ENCODE data around the gene CCL7.

CCL7 gene

GRCh38 chr17:34283571-34283970 lies 13.6 kb downstream of the CCL7 start:
- Mint-ChIP-seq H3K36me3 (ENCODE audit: low read depth) (no peaks in the 10 kb centered on the region), H3K4me1 (ENCODE audit: low read depth) (no peaks in the 10 kb centered on the region), H3K27me3 (ENCODE audit: low read depth) (peaks cover 29% of the 10 kb centered on the region), H3K9me3 (no peaks in the 10 kb centered on the region), H3K4me3 (no peak overlapping the region), H3K27ac (no peak overlapping the region)
- DNase-seq (ENCODE audit: low spot score) = no peak

- Mint-ChIP-seq H3K36me3 (ENCODE audit: low read depth) (no peaks in the 10 kb centered on the region), H3K4me3 (no peak within 1 kb of the TSS), H3K4me1 (ENCODE audit: low read depth) (no peaks in the 10 kb centered on the region), H3K27ac (no peak within 1 kb of the TSS), H3K27me3 (ENCODE audit: low read depth) (peaks cover 24% of the 10 kb centered on the region), H3K9me3 (no peaks in the 10 kb centered on the region)
- DNase-seq (ENCODE audit: low spot score) = no peak
Observed at GRCh38 chr17:34285286-34285792, 15.3 kb downstream of the CCL7 start, which contains the start of gene CCL11. Gene CCL11, plus strand, starts transcription at chr17:34285742. Its CDS starts 67 bp downstream, at chr17:34285809.

GRCh38 chr17:34287875-34288274 lies 17.9 kb downstream of the CCL7 start:
- no peak overlapping the region for H3K27ac Mint-ChIP-seq
- no peaks in the 10 kb centered on the region for H3K4me1 Mint-ChIP-seq (ENCODE audit: low read depth)
- H3K27me3 Mint-ChIP-seq (ENCODE audit: low read depth) = peaks cover 13% of the 10 kb centered on the region
- H3K36me3 Mint-ChIP-seq (ENCODE audit: low read depth) = no peaks in the 10 kb centered on the region
- no peaks in the 10 kb centered on the region for H3K9me3 Mint-ChIP-seq
- DNase-seq (ENCODE audit: low spot score) = no peak
- H3K4me3 Mint-ChIP-seq = no peak overlapping the region

DNA sequence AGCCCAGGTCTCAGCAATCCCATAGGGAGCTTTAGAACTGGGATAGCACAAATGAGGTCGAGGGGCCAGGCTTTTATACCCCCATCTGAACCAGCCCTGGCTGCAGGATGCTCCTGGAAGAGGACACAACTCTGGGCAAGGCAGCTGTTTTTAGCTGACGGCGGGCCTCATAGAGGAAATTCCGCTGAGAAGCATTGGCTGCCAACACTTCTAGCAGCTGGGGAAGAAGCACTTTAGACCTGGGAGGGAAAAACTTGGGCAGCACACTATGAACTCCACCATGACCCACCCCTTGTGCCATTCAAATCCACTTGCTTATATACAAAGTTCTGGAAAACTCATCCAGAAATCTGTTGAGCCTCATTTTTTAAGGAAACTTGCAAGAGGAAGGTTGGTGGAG lies 20.6 kb downstream of the CCL7 start:
- no peak overlapping the region for H3K4me3 Mint-ChIP-seq
- H3K9me3 Mint-ChIP-seq = no peaks in the 10 kb centered on the region
- H3K4me1 Mint-ChIP-seq (ENCODE audit: low read depth) = no peaks in the 10 kb centered on the region
- no peaks in the 10 kb centered on the region for H3K36me3 Mint-ChIP-seq (ENCODE audit: low read depth)
- peaks cover 13% of the 10 kb centered on the region for H3K27me3 Mint-ChIP-seq (ENCODE audit: low read depth)
- no peak for DNase-seq (ENCODE audit: low spot score)
- no peak overlapping the region for H3K27ac Mint-ChIP-seq

- Mint-ChIP-seq H3K27ac (no peak overlapping the region), H3K4me1 (ENCODE audit: low read depth) (no peaks in the 10 kb centered on the region), H3K9me3 (no peaks in the 10 kb centered on the region), H3K4me3 (no peak overlapping the region), H3K27me3 (ENCODE audit: low read depth) (peaks cover 11% of the 10 kb centered on the region), H3K36me3 (ENCODE audit: low read depth) (no peaks in the 10 kb centered on the region)
- DNase-seq (ENCODE audit: low spot score) = no peak
Observed at GRCh38 chr17:34291721-34292348, 21.8 kb downstream of the CCL7 start.

DNA sequence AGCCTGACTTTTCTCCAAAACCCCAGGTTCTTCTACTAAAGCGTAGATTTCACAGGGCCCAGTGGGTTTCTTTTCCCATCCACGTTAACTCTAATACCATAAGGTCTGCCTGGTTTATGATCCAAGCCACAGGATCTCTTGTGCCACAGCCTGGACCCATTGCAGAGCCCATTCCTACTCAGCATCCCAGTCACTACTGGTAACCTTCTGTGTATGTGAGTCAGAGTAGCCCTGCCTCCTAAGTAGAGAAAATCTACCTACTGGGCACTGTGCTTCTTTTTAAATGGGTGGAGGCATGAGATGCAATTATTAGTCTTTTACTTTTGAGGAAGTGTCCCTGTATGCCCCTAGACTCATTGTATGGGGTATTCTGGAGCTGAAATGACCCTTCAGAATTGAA lies 29.0 kb downstream of the CCL7 start:
- no peak overlapping the region for H3K27ac Mint-ChIP-seq
- peaks cover 5% of the 10 kb centered on the region for H3K4me1 Mint-ChIP-seq (ENCODE audit: low read depth)
- no peaks in the 10 kb centered on the region for H3K36me3 Mint-ChIP-seq (ENCODE audit: low read depth)
- no peaks in the 10 kb centered on the region for H3K9me3 Mint-ChIP-seq
- no peak overlapping the region for H3K4me3 Mint-ChIP-seq
- peaks cover 15% of the 10 kb centered on the region for H3K27me3 Mint-ChIP-seq (ENCODE audit: low read depth)
- no peak for DNase-seq (ENCODE audit: low spot score)

- DNase-seq (ENCODE audit: low spot score) = no peak
- no peaks in the 10 kb centered on the region for H3K9me3 Mint-ChIP-seq
- H3K27ac Mint-ChIP-seq = no peak overlapping the region
- peaks cover 15% of the 10 kb centered on the region for H3K27me3 Mint-ChIP-seq (ENCODE audit: low read depth)
- peaks cover 5% of the 10 kb centered on the region for H3K4me1 Mint-ChIP-seq (ENCODE audit: low read depth)
- H3K36me3 Mint-ChIP-seq (ENCODE audit: low read depth) = no peaks in the 10 kb centered on the region
- H3K4me3 Mint-ChIP-seq = no peak overlapping the region
Observed at GRCh38 chr17:34299956-34300577, 30.0 kb downstream of the CCL7 start.

DNA sequence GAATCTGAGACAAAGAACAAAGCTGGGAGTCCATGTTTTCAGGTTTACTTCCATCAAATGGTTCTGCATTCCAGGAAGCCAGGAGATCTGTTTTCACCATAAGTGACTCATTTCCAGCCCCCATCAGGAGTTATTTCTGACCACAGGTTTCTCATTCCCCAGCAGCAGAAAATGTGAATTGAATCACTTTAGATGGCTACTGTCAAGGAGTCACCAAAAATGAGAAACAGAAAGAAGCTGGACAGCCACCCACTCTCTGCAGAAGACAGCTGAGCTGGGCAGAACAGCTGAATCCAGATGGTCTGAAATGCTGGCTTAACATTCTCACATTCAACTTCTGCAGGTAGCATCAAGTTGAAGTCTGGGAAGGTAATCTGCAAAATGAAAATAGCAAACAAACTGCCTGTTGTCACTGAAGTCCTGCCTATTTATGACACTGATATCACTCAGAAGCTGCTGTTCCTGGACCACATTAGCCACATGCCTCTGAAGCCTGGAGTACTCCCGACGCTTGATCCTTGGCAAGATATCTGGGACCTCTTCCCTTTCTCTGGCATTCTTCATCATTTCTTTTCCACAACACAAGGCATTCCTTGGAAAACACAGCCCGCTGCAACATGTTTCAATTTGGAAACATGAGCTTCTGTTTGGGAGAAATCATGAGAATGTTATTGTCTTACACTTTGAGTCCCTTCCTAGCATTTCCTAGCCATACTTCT lies 30.8 kb downstream of the CCL7 start:
- Mint-ChIP-seq H3K9me3 (no peaks in the 10 kb centered on the region), H3K36me3 (ENCODE audit: low read depth) (no peaks in the 10 kb centered on the region), H3K4me3 (no peak overlapping the region), H3K4me1 (ENCODE audit: low read depth) (peaks cover 5% of the 10 kb centered on the region), H3K27me3 (ENCODE audit: low read depth) (peaks cover 15% of the 10 kb centered on the region), H3K27ac (no peak overlapping the region)
- DNase-seq (ENCODE audit: low spot score) = peak; percentile 9

DNA sequence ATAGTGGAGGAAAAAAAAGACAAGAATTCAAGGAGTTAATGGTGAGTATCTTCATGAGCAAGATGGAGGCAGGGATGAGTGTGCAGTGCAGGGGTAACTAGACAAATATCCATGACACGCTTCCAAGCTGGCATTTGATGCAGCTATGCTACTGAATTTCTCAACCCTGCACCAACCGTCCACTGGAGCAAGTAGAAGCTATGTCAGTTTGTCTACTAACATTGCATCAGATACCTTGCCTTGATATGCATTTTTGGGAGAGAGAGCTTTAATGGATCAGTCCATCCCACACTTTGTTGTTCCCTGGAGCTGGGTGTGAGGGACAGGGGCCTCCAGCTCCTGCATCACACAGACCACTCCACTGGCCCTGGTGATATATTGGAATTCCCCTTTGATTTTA lies 32.0 kb downstream of the CCL7 start:
- no peaks in the 10 kb centered on the region for H3K36me3 Mint-ChIP-seq (ENCODE audit: low read depth)

DNA sequence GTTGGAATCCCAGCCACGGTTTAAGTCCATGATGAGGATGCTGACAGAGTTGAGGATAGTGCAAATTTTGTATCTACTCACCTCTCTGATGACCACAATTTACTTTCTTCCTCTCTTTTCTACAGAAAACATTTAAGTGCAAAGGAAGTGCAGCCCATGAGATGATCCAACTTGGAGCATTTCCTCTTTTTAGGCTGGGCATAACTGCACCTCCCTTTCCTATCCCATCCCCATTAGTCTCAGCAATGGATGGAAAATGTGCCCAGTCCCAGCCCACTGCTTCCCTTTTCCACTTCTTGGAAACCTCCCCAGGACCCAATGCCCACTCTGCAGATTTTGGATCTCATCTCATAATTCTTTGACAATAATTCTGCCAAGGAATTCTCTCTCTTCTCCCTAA lies 32.6 kb downstream of the CCL7 start:
- no peaks in the 10 kb centered on the region for H3K9me3 Mint-ChIP-seq
- H3K27ac Mint-ChIP-seq = no peak overlapping the region
- H3K4me1 Mint-ChIP-seq (ENCODE audit: low read depth) = peaks cover 7% of the 10 kb centered on the region
- no peak for DNase-seq (ENCODE audit: low spot score)
- H3K4me3 Mint-ChIP-seq = no peak overlapping the region
- no peaks in the 10 kb centered on the region for H3K36me3 Mint-ChIP-seq (ENCODE audit: low read depth)
- H3K27me3 Mint-ChIP-seq (ENCODE audit: low read depth) = peaks cover 19% of the 10 kb centered on the region

More for the DNA sequence above, 32.0 kb downstream of the CCL7 start:
- Mint-ChIP-seq H3K9me3 (no peaks in the 10 kb centered on the region), H3K4me1 (ENCODE audit: low read depth) (peaks cover 5% of the 10 kb centered on the region), H3K27ac (no peak overlapping the region), H3K27me3 (ENCODE audit: low read depth) (peaks cover 18% of the 10 kb centered on the region), H3K4me3 (no peak overlapping the region)
- no peak for DNase-seq (ENCODE audit: low spot score)

GRCh38 chr17:34303606-34304005 lies 33.6 kb downstream of the CCL7 start:
- Mint-ChIP-seq H3K36me3 (ENCODE audit: low read depth) (no peaks in the 10 kb centered on the region), H3K27ac (no peak overlapping the region), H3K4me1 (ENCODE audit: low read depth) (peaks cover 7% of the 10 kb centered on the region), H3K27me3 (ENCODE audit: low read depth) (peaks cover 15% of the 10 kb centered on the region), H3K4me3 (no peak overlapping the region), H3K9me3 (no peaks in the 10 kb centered on the region)
- no peak for DNase-seq (ENCODE audit: low spot score)

- Mint-ChIP-seq H3K4me1 (ENCODE audit: low read depth) (peaks cover 7% of the 10 kb centered on the region), H3K9me3 (no peaks in the 10 kb centered on the region), H3K36me3 (ENCODE audit: low read depth) (no peaks in the 10 kb centered on the region), H3K27ac (no peak overlapping the region), H3K27me3 (ENCODE audit: low read depth) (peaks cover 14% of the 10 kb centered on the region), H3K4me3 (no peak overlapping the region)
- no peak for DNase-seq (ENCODE audit: low spot score)
Observed at GRCh38 chr17:34305061-34305460, 35.0 kb downstream of the CCL7 start.

- Mint-ChIP-seq H3K36me3 (ENCODE audit: low read depth) (no peaks in the 10 kb centered on the region), H3K4me1 (ENCODE audit: low read depth) (peaks cover 7% of the 10 kb centered on the region), H3K4me3 (no peak overlapping the region), H3K27ac (no peak overlapping the region), H3K27me3 (ENCODE audit: low read depth) (peaks cover 17% of the 10 kb centered on the region), H3K9me3 (no peaks in the 10 kb centered on the region)
- no peak for DNase-seq (ENCODE audit: low spot score)
Observed at GRCh38 chr17:34305606-34306005, 35.6 kb downstream of the CCL7 start.

- Mint-ChIP-seq H3K9me3 (no peaks in the 10 kb centered on the region), H3K36me3 (ENCODE audit: low read depth) (no peaks in the 10 kb centered on the region), H3K27me3 (ENCODE audit: low read depth) (peaks cover 17% of the 10 kb centered on the region), H3K4me3 (no peak overlapping the region), H3K4me1 (ENCODE audit: low read depth) (peaks cover 3% of the 10 kb centered on the region), H3K27ac (no peak overlapping the region)
- no peak for DNase-seq (ENCODE audit: low spot score)
Observed at GRCh38 chr17:34306466-34306865, 36.4 kb downstream of the CCL7 start.
